Kidney glomerular epithelial cell (primary cell): ENCODE data around the gene NTM.

ENCODE experiments used
- DNase-seq: peaks from one replicate; lab custom pipeline; 2025; lab: John Stamatoyannopoulos, UW

The NTM gene

DNA sequence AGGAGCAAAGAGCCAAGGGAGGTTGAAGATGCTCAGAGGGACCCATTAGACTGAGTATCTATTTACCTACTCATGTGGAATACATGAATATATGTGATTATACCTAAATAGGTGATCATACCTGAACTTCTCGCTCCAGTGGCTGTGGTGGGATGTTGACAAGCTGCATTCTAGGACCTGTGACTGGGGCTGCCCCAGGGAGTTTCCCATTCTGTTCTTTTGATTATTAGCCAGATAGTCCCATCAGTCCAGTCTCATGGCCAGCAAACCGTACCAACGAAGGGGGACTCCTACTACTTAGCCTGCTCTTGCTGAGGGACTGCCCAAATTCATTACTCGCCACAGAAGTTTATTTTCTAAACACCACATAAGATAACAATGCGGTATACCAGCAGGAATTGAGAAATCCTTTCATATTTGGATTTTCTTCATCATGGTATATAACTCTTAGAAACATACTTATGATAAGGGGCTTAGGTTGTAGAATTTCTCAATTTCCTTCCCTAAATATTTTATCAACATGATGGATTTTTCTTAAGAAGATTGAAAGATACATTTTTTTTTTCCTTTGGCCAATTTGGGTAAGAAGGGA lies 273.9 kb downstream of the NTM start:
- no peak for DNase-seq

- DNase-seq = no peak
Observed at GRCh38 chr11:131645237-131645636, 274.8 kb downstream of the NTM start.

GRCh38 chr11:131649856-131650255 lies 279.4 kb downstream of the NTM start:
- DNase-seq = no peak

- no peak for DNase-seq
Observed at GRCh38 chr11:131652231-131652630, 281.8 kb downstream of the NTM start.

GRCh38 chr11:131653260-131653659 lies 282.8 kb downstream of the NTM start:
- DNase-seq = no peak

DNA sequence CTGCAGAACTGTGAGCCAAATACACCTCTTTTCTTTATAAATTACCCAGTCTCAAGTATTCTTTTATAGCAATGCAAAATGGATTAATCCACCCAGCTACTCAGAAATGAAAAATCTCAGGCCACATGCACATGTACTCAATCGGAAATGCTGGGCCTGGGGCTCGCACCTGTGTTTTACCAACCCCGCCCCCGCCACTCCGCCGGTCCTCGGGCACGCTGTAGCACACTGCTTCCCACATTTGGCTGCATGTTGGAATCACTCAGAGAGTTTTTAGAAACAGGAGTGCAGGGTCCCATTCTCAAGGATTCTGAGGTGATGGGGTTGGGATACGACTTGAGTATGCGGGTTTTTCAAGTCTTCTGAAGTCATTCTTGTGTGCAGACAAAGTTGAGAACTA lies 284.4 kb downstream of the NTM start:
- DNase-seq = no peak

DNA sequence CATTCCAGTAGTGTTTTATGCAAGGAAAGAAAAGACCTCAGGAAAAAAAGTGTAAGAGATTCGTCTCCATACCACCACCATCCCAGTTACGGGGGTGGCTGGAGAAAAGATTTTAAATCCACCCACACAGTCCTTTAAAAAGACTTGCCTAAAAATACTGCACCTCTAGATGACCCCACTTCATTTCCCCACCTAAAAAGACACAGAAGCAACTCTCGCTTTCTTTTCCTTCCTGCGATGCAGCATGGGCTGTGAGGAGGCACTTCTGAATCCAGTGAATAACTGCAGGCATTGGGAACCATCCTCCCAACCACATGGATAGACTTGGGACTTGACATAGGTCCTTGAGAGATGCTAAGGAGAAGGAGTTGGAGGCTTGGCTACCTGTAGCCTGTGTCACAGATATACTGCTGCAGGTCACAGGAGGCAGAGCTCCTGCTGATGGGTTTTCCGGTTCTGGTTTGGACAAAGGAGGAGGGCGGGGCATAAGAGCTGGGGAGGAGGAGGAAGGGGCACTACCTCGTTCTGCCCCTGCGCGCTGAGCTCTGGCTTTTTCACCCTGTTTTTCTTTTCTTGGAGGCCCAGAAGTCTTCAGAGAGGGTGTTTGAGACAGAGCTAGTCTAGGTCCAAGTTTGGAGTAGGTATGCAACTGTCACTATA lies 285.9 kb downstream of the NTM start:
- DNase-seq = no peak

GRCh38 chr11:131656839-131657211 lies 286.4 kb downstream of the NTM start:
- DNase-seq = no peak

DNA sequence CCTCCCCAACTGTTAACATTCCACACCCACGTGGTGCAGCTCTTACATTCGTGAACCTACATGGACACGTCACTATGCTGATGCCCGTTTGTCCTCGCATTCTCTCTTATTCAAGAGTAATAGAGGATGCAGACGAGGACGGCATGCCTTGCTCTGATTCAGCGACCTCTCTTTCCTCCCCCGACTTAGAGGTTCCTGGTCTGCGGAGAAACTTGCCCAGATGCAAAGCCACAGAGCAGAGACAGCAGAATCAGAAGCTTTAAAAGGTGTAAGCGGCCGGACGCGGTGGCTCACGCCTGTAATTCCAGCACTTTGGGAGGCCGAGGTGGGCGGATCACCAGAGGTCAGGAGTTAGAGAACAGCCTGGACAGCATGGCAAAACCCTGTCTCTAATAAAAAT lies 288.0 kb downstream of the NTM start:
- no peak for DNase-seq

- no peak for DNase-seq
Observed at GRCh38 chr11:131658952-131659351, 288.5 kb downstream of the NTM start.

DNA sequence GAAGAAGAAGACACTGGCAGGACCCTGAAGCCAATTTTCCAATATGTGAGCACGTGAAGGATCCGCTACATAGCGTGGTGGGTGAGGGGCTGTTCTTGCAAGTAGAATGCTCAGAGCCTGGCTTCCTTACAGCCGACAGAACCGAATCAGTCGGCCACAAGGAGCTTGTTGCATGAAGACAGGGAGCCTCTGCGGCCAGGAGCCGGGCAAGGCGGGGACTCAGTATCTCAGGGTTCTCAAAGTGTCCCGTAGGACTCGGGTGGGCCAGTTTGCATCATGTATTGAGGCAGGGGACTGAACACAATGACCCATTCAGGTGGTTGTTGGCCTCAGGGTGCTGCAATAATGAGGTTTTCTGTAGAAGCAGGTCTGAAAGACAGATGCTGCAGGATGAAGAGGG lies 289.5 kb downstream of the NTM start:
- no peak for DNase-seq

GRCh38 chr11:131661132-131661531 lies 290.7 kb downstream of the NTM start:
- no peak for DNase-seq

GRCh38 chr11:131662317-131662972 lies 292.0 kb downstream of the NTM start:
- DNase-seq = no peak

GRCh38 chr11:131662993-131663392 lies 292.6 kb downstream of the NTM start:
- DNase-seq = no peak

GRCh38 chr11:131663405-131664200 lies 293.2 kb downstream of the NTM start:
- no peak for DNase-seq

DNA sequence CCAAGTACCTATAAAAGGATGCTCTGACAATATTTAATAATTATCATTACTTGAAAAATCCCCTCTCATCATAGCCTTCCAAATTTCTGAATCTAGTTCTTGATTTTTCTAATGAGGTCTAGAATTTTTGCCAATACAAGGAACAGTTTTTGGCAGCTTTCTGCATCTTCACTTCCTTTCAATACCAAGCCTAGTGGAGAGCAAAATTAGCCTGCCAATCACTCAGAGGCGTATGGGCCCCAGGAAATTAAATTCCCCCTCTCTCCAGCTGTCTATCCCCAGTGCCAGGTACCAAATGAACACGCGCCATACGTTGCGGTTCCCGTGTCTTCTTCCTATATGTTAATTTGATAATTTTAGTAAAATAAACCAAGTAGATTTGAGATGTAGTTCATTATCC lies 293.9 kb downstream of the NTM start:
- DNase-seq = no peak

DNA sequence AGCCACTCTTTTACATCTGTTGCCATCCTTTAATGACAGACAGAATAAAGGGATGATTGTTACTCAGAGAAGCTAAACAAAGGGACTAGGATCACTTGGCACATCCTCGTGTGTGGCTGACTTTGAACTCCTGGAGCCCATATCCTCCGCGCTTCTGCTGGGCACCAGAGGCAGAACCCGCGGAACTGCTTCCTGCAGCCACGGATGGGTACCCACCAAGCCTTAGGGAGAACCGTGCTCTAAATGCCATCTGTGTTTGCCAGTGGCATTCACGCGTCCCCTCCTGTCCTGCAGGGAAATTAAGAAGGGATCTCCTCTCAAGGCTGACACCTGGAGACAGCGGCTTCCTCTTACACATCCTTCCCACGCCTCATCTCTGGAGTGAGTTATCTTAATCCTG lies 294.4 kb downstream of the NTM start:
- no peak for DNase-seq

DNA sequence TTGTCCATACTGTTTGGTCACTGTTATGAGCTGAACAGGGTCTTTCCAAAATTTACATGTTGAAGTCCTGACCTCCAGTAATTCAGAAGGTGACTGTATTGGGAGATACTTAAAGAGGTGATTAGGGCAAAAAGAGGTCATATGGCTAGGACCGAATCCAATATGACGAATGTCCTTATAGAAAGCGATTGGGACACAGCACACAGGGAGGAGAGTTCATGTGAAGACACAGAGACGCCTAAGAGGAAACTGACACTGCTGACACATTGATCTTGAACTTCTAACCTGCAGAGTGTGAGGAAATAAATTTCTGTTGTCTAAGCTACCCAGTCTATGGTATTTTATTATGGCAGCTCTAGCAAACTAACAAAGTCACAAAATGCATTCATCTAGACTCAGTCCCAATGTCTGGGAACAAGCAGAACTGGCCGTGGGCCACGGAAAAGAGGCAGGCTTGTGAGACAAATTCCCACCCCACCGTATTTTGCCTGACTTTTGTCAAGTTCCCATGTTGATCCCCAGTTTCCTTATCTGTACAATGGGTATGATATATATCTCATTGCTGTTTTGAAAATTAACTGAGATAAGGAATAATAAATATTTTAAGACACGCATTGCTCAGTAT lies 295.0 kb downstream of the NTM start:
- DNase-seq = no peak

DNA sequence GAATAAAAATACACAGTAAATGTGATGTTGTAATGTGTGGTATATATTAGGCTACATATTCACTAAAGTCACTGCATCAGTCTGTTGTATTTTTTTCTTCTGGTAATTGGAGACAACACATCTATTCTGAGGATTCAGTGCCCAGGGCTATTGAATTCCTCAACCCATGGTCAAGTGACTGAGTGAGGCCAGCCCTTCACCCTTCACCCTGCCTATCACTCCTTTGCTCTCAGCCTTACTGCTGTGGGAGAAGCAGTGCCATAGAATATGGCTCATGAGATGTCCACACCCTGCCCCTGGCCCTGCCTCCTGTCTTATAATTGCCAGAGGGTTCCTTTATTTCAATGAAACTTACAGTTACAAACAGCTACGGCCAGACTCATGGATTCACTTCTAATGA lies 295.6 kb downstream of the NTM start:
- DNase-seq = no peak

- DNase-seq = no peak
Observed at GRCh38 chr11:131666617-131667016, 296.2 kb downstream of the NTM start.

DNA sequence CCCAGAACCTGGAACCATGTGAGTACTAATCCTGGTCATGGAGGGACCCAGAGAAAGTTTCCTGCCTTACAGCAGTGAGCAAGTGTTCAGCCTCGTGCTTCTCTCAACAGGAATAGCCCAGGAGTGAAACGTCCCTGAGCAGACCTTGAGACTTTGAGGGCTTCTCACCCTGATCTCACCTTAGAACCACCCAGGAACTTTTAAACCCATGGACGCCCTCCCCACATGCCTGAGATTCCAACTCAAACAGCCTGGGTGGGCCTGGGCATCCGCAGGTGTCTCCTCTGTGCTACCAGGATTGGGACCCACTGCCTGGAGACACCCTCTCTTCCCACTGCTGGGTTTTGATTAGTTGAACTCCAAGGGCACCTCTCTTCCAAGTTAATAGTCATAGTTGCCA lies 297.2 kb downstream of the NTM start:
- DNase-seq = no peak
